Fibroblast of the aortic adventitia (primary cell): ENCODE data around the gene BTNL9. TPM values are rescaled to one million over a fixed set of nuclear protein-coding genes. Genes with fewer than 3 reads are reported as not detected.

ENCODE experiments used
- DNase-seq: peaks from one replicate; pipeline ENCODE4 v3.0.0-alpha.2; 2010; ENCODE audit warnings: low read depth
- H3K4me3 ChIP-seq: 2 replicates; pipeline ENCODE4 v1.5.1; 2011; ENCODE audit warnings: low read depth, mild to moderate bottlenecking, control low read depth, low read length, moderate library complexity
- CTCF ChIP-seq: IDR thresholded peaks from 2 replicates; pipeline ENCODE4 v1.5.1; 2011; ENCODE audit warnings: mild to moderate bottlenecking, low read length, control low read depth, inconsistent platforms; ENCODE audit not compliant: insufficient read depth
- total RNA-seq: library from RNA; depleted of rRNA; stranded (reverse); fragments of >200 nt; gene quantifications from 2 replicates; pipeline ENCODE4 v1.2.3, GENCODE V29; 2012; ENCODE audit warnings: low replicate concordance

BTNL9 gene
- total RNA-seq, 1 donor, result not detected

GRCh38 chr5:181062631-181063030, 22.6 kb downstream of the BTNL9 start:
- DNase-seq, result no peak
- TF ChIP-seq CTCF, result no peak

GRCh38 chr5:181063514-181063913, 23.4 kb downstream of the BTNL9 start:
- no peak overlapping the region for H3K4me3 ChIP-seq
- no peak for TF ChIP-seq CTCF
- no peak for DNase-seq

More at GRCh38 chr5:181062631-181063030, 22.6 kb downstream of the BTNL9 start:
- no peak overlapping the region for H3K4me3 ChIP-seq

DNA sequence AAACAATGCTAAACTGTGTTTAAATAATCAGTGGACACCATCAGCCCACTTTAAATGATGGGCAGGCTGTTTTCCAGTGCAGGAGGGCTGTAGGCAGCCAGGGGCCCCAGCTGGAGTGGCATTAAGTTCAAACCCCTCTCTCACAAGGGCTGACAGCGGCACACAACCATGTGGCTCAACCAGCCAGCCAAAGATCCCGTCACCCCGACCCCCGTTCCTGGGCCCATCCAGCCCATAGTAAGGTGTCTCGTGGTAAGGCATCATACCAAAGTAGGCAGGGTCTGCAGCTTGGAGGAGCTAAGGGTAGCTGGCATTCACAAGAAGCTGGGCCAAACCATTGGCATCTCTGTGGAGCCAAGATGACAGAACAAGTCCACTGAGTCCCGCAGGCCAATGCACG, 24.9 kb downstream of the BTNL9 start:
- TF ChIP-seq CTCF, result no peak
- H3K4me3 ChIP-seq, result no peak overlapping the region
- no peak for DNase-seq

DNA sequence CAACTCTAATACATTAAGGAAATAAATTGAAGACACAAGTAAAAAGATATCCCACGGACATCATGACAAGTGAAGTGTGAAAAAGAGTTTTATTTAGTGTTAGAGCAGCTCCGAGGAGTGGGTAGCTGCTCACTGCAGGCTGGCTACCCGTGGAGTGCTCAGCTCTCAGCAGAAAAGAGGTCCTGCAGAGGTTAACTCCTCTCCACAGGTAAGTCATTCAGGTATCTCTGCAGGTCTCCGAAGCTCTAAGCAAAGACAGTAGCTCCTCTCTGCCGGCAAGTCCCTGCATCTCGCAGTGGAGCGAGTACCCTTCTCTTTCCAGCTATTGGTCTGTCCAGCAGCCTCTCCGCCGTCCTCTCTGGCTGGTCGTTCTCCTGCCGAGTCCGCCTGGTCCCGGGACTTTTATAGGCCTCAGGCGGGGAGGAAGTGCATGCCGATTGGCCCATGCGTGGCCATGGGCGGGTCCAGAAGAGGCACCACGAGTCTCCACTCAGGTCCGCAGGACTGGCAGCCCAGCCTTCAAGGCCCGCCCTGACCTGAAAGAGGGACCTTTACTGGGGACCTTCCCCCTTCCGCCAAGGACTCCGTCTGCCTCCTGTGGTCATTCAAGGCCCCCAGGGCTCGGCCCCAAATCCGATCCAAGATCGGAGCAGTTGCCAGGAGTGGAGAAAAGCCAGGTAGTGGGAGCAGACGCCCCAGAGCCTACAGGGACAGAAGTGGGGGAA, 29.9 kb downstream of the BTNL9 start:
- TF ChIP-seq CTCF, result no peak
- no peak for DNase-seq
- H3K4me3 ChIP-seq, result no peak overlapping the region

GRCh38 chr5:181070523-181070922, 30.5 kb downstream of the BTNL9 start:
- TF ChIP-seq CTCF, result no peak
- H3K4me3 ChIP-seq, result no peak overlapping the region
- DNase-seq, result no peak

- TF ChIP-seq CTCF, result no peak
- H3K4me3 ChIP-seq, result no peak overlapping the region
- no peak for DNase-seq
Measured at GRCh38 chr5:181071257-181071656, 31.2 kb downstream of the BTNL9 start.

DNA sequence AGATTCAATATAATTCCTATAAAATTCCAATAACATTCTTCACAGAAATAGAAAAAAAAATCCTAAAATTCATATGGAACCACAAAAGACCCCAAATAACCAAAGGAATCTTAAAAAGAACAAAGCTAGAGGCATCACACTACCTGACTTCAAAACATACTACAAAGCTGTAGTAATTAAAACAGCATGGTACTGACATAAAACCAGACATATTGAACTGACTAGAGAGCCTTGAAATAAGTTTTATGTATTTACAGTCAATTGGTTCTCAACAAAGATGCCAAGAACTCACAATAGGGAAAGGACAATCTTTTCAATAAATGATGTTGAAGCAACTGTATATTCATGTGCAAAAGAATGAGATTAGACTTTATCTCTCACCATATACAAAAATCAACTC, 36.9 kb downstream of the BTNL9 start:
- DNase-seq, result no peak
- no peak overlapping the region for H3K4me3 ChIP-seq
- TF ChIP-seq CTCF, result no peak
